D341Med (cell line): ENCODE measurements around the gene RHEX.
"Not testable (repeated sequence)": the region's sequence is repeated elsewhere in the genome, so short reads cannot be mapped to it uniquely, and the experiment has no call there.

ENCODE experiments used
- DNase-seq: peaks from one replicate; pipeline ENCODE4 v3.0.0; 2012; ENCODE audit warnings: low spot score

Gene RHEX

GRCh38 chr1:206030191-206030590 is 22.8 kb upstream of the RHEX start:
- DNase-seq = no peak

DNA sequence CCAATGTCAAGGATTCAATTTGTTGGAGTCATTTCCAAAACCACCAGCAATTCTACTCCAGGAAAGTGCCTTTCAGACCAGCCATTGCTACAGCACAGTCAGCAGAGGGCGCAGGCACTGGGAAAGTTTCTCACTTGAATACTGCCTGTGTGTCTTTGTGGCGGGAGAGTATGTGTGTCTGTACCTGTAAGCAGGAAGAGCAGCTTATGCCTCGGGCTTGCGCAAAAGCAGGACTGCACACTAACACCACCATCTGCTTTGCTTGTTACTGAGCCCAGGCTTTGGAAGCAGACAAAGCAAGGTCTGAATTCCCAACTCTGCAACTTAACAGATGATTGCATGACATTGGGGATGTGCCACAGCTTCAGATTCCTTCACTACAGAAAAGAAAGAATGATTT is 22.3 kb upstream of the RHEX start:
- DNase-seq = peak; percentile 76

DNA sequence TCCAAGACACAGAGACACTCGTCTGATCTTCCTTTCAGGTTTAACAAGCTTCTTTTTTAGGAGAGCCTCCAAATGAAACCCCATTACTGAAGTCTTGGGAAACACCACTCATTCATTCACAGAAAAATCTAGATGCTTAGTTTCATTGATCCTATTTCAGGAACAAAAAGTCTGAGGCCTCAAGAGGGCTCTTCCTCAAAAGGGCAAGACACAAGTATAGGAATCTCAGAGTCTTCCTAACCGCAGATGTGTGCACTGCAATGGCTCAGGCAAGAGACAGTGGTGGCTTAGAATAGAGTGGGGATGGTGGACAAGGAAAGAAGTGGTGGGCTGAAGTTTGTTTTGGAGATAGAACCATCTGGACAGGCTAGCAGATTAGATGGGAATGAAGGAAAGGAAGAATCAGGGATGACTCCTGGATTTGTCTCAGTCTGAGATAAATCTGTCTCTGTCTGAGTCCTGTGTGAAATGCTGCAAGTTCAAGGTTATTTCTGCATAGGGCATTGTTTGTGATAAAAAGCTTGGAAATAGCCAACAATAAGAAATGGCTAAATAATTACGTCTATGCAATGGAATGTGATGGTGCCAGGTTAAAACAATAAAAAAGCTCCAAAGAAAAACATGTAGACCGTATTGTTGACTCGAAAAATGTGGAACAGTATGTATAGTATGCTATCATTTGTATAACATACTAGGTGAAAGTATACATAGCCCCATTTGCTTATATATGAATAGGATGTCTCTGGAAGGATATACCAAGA is 20.4 kb upstream of the RHEX start:
- DNase-seq = no peak

DNA sequence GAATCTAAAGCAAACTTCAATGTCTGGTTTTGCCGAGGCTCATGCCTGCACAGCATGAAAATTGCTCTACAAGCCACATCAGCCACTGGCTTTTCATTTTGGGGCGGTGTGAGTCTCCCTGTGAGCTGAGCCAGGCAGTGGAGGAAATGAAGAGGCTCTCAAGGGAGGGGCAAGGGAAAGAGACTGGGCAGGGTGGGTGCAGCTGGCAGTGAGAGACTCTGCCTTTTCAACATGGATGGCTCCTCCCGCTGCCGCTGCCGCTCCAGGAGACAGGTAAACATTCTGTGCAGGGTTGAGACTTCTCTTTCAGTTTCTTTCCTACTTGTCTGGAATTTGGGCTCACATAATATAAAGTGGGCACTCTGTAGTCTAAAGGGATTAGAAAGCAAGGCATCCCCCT is 17.9 kb upstream of the RHEX start:
- DNase-seq = no peak

DNA sequence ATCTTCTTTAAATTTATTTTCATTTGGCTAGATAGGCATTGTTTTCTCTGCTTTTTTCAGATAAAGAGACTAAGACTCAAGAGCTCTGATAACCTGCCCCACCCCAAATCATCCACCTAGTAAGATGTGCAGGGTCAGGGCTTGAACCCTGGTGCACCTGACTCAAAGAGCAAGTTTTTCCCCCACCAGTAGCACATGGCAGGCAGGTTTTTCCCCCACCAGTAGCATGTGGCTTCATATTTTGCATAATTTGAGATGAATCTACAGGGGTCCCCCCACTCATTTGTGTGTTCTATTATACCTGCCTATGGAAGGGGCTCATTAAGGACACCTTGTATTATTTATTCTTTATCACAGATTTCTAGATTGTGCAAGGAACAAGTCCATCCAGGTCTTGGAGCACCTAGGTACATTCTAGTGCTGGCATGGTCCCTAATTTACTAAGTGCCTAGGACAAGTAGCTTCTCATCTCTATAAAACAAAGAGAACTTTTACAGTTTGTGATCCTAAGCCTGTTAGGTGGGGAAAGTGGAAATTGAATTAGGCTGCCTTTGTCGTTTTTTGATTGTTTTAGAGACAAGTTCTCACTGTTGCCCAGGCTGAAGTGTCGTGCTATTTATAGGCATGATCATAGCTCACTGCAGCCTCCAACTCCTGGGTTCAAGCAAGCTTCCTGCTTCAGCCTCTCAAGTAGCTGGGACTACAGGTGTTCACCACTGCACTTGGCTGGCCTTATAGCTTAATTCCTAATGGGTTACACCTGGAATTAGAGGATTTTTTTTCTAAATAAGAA is 16.1 kb upstream of the RHEX start:
- DNase-seq = no peak

DNA sequence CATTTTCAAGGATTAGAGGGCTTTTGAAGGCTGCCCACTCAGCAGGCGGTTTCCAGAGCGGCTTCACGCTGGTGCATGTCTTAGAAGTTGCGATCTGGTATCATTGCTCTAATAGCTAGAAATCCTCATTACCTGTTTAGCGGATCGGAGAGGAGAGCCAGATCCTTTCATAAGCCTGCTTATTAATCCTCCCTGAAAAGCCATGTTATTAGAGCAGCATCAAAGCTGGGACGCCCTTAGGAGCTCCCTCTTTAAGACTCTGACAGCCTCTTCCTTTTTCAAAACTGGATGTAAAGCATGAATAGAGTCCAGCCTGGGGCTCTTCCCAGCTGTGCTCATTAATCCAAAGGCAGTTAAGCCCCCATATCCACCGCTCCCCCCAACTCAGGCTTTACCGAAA is 15.4 kb upstream of the RHEX start:
- peak; percentile 69 for DNase-seq

DNA sequence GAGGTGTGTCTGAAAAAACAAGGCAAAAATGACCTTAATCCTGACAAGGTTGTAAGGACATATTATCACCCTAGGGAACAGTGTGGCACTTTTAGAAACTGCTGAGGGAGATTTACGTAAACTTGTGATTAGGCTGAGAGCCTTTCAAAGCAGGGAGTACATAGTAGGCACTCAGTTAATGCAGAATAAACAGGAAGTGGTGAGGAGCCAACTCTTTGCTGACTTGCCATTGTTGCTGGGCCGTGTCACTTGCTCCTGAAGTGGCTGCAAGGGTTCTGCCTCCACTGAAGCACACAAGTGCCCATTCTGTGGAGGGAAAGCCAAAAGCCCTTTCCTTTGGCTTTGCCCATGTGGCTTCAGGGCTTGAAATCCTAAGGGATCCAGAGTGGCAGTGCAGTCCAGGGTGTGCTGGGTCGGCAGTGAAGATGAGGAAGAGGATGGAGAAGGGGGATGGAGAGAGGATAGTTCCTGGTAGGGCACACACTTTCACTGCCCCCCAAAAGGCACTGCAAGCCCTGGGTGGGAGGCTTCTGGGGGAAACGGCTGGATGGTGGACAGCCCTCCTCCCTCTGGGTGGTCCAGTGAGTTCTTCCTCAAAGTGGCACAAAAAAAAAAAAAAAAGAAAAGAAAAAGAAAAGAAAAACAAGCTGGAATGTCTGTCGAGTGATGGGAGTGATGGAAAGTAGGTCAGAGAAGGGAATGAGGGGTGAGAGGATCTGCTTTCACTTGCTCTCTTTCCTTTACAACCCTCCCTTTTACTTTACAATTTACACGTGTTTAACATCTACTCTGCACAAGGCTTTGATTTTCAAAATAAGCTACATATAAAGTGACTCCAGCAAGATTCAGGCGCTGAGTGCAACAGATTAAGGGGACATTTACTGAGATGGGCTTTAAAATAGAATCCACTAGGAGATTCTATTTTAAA is 13.7 kb upstream of the RHEX start:
- DNase-seq = no peak

- DNase-seq = no peak
Measured at GRCh38 chr1:206040328-206040727, 12.6 kb upstream of the RHEX start.

DNA sequence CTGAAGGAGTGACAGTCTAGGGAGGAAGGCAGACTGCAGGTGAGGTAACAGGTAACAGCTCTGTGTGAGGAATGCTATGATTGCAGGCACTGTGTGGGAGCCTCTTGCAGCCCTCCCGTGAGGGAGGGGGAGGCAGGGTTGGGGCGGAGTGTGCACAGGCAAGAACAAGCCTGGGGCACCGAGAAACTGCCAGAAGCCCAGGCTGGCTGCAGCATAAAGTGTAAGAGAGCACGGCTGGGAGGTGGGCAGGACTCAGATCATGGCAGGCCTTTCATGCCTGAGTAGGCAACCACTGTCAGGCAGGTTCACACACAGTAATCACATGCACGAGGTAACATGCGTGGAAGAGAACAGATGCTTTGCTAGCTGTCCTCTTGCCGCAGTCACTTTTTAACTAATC is 11.3 kb upstream of the RHEX start:
- no peak for DNase-seq

DNA sequence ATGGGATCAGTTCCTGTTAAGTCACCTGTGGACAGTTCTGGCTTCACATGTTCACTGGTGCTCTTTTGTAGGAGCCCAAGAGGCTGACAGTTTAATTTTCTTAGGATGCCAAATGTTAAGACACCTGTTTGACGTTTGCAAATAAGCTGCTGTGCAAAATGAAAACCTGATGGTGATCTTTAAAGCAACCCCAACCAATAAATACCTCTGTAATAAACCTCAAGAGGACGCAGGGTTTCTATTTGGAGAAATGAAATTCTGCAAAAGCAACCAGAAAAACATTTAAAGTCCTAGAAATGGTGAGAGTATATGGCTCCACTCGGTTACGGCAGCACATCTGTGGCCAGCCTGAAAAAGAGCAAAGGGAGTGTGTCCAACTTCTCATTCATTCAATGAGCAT is 5.7 kb upstream of the RHEX start:
- DNase-seq = no peak

GRCh38 chr1:206048582-206048981 is 4.4 kb upstream of the RHEX start:
- DNase-seq = no peak

- no peak for DNase-seq
Measured at GRCh38 chr1:206049293-206049692, 3.7 kb upstream of the RHEX start.

DNA sequence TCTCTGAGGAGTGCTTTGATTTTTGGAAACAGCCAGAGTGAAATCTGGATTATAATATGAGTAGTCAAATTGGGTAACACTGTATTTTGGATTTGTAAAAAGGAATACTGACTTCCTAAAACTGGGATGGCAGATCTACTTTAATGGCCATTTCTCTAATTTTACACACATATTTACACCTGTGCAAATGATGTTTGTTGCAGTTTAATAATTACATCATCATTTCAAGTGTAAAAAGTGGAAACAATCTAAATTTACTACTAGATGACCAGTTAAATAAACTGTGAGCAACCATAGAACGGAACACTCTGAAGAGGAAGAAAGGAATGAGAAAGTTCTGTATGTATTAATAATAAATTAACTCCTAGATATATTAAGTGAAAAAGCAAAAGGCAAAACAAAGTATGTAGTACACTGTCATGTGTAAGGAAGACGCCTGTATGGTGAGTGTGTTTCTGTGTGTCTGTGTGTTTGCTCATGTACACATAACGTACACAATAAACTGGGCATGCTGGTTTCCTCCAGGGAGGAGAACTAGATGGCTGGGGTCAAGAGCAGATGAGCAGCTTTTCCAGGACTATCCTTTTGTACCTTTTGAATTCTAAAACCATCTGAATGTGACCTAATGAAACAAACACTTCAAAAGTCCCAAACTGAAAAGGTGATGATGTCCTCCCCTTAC is 2.9 kb upstream of the RHEX start:
- DNase-seq = no peak

- no peak for DNase-seq
Measured at GRCh38 chr1:206050655-206051235, 2.2 kb upstream of the RHEX start.

GRCh38 chr1:206052231-206052865 is 625 bp upstream of the RHEX start:
- not testable (repeated sequence) for DNase-seq

GRCh38 chr1:206053616-206054015 is 643 bp downstream of the RHEX start:
- DNase-seq = not testable (repeated sequence)

GRCh38 chr1:206055069-206055625 is 2.2 kb downstream of the RHEX start:
- not testable (repeated sequence) for DNase-seq

GRCh38 chr1:206055639-206056323 is 2.8 kb downstream of the RHEX start:
- not testable (repeated sequence) for DNase-seq

DNA sequence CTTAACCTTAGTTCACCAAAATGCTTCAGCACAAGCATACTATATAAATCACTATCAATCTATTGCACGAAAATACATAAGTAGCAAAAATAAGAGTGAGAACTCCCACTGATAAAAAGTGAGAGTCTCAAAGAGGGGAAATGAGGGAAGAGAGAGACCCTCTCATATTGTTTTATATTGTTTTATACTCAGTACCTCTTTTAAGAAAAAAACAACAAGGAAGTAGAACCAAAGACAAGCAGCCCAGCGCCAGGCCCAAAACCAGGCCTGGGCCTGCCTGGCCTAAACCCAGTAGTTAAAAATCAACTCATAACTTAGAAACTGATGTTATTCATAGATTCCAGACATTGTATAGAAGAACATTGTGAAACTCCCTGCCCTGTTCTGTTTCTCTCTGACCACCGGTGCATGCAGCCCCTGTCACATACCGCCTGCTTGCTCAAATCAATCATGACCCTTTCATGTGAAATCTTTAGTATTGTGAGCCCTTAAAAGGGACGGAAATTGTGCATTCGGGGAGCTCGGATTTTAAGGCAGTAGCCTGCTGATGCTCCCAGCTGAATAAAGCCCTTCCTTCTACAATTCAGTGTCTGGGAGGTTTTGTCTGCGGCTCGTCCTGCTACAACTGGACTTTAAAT is 5.4 kb downstream of the RHEX start:
- DNase-seq = not testable (repeated sequence)

DNA sequence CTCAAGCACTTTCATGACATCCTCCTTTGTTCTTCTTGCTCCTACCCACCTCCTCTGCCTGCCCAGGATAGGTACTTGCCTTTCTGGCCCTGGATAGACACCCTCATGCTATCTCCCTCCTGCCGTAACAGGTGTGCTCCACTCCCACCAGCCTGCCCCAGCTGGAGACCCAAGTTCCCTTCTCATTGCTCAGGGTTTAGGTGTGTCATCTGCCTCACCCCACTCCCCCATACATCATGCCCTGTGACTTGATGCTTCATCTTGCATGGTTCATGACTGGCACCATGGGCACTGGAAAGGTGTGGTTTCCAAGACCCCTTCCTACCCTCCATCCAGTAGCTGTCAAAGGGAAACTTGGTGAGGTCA is 5.9 kb downstream of the RHEX start:
- DNase-seq = no peak
